ENCODE data around the gene LRRFIP1.

DNA sequence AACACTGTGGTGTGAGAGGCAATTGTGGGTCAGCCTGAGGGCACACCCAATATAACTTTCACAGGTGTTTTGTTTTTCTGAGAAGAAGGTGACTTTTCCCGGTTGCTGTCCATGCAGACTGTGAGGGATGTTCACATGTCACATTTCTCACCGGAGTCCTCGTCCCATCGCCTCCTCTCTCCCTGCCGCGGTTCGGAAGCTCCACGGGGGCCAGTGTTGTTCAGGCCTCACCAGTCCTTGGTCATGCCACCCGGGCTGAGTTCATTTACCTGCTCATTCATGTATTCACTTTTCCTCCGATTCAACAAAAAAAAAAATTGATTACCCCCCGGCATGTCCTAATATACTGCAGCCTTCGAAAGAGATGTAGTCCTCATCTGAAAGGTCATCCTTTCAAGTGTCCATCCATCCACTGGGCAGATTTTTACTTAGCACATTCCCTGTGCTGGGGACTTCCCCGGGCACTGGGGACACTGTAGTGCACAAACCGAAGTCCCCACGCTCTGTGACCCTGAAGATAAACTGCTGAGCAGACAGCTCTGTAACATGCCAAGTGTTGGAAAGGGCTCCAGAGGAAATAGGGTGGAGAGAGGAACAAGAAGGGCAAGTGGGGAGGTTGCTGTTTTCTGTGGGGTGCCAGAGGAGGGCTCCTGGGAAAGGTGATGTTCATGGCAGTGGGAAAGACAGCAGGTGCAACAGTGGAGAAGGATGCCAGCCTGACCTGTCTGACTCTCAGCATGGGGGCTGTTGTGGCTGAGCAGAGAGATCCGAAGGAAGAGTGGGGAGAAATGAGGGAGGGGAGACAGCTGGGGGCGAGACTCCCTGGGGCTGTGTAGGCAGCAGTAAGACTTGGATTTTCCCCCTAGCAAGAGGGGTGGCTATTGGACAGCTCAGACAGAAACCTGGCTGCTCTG lies 22.4 kb downstream of the LRRFIP1 start:
- TF ChIP-seq, protein P1, sequence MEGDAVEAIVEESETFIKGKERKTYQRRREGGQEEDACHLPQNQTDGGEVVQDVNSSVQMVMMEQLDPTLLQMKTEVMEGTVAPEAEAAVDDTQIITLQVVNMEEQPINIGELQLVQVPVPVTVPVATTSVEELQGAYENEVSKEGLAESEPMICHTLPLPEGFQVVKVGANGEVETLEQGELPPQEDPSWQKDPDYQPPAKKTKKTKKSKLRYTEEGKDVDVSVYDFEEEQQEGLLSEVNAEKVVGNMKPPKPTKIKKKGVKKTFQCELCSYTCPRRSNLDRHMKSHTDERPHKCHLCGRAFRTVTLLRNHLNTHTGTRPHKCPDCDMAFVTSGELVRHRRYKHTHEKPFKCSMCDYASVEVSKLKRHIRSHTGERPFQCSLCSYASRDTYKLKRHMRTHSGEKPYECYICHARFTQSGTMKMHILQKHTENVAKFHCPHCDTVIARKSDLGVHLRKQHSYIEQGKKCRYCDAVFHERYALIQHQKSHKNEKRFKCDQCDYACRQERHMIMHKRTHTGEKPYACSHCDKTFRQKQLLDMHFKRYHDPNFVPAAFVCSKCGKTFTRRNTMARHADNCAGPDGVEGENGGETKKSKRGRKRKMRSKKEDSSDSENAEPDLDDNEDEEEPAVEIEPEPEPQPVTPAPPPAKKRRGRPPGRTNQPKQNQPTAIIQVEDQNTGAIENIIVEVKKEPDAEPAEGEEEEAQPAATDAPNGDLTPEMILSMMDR (IDR thresholded peaks at IDR 0.05; ENCODE audit: borderline replicate concordance, extremely low read depth, low read length, poor library complexity, severe bottlenecking) = no peak
- no peak for TF ChIP-seq EZH2 (IDR thresholded peaks at IDR 0.05; ENCODE audit: borderline replicate concordance, low read depth, low read length, severe bottlenecking)
